ENCODE measurements around the gene DCHS1. TPM values are rescaled to one million over a fixed set of nuclear protein-coding genes. Genes with fewer than 3 reads are reported as not detected.
"Not testable (repeated sequence)": the region's sequence is repeated elsewhere in the genome, so short reads cannot be mapped to it uniquely, and the experiment has no call there.

Gene DCHS1
- 10 to 100 TPM in 2 of 3 donors, 1 to 10 TPM in 1; 7.2 to 18.0 (median 13.8) TPM for total RNA-seq

DNA sequence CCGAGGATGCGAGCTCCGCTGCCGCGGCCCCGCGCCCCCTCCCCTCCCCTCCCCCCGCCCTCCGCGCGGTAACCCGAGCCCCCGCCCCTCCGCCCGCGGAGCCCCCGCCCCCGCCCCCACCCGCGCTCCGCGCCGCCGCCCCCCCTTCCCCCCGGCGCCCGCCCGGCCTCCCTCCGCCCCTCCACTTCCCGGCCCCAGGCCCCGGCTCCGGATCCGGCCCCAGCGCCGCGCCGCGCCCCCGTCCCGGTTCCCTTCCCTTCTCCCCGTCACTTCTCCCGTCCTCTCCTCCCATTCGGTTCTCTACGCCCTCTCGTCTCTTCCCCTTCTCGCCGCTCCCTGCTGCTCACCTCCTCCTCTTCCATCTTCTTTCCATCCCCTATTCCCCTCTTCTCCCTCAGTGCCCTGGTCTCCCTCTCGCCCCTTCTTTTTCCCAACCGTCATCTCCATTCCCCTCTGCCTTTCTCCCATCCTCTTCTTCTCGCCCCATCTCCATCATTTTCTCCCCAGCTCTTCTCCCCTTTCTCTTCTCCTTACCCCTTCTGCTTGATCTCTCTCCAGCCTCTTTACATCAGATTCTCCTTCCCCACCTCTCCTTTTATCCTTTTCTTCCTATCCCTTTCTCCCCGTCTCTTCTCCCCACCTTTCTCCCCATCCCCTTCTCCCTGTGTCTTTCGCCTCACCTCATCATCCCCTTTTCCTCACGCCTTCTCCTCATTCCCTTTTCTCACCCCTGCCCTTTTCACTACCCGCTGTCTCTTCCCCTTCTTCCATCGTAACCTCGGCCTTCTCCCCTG is at the start of gene DCHS1:
TSS of gene DCHS1 (minus strand) at position 20 of the 794 bp plus-strand sequence. CDS start 14,196 bp downstream, outside the sequence.
- no peak for DNase-seq (ENCODE audit: low spot score in 2 of 2)
- TF ChIP-seq, protein P1, sequence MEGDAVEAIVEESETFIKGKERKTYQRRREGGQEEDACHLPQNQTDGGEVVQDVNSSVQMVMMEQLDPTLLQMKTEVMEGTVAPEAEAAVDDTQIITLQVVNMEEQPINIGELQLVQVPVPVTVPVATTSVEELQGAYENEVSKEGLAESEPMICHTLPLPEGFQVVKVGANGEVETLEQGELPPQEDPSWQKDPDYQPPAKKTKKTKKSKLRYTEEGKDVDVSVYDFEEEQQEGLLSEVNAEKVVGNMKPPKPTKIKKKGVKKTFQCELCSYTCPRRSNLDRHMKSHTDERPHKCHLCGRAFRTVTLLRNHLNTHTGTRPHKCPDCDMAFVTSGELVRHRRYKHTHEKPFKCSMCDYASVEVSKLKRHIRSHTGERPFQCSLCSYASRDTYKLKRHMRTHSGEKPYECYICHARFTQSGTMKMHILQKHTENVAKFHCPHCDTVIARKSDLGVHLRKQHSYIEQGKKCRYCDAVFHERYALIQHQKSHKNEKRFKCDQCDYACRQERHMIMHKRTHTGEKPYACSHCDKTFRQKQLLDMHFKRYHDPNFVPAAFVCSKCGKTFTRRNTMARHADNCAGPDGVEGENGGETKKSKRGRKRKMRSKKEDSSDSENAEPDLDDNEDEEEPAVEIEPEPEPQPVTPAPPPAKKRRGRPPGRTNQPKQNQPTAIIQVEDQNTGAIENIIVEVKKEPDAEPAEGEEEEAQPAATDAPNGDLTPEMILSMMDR (IDR thresholded peaks at IDR 0.05): no peak
- TF ChIP-seq POLR2AphosphoS5 (IDR thresholded peaks at IDR 0.05) (no peak), POLR2A (IDR thresholded peaks at IDR 0.05) (no peak)
- Histone ChIP-seq H3K27me3 (no peaks in the 10 kb centered on the region), H3K36me3 (no peaks in the 10 kb centered on the region), H3K27ac (peak within 1 kb of the TSS; percentile 60 to 92), H3K4me1 (no peaks in the 10 kb centered on the region), H3K9me3 (no peaks in the 10 kb centered on the region), H3K4me3 (peak within 1 kb of the TSS; percentile 51 to 85 (median 59))
- intact Hi-C loops (cut with DNase I; ENCODE audit: low total_unique reads): loop anchor here (1.0 kb wide), 1 partner anchor 31 kb away; no protein-coding TSS in a partner anchor

- no peak overlapping the region for H3K27ac ChIP-seq
- H3K36me3 ChIP-seq: no peaks in the 10 kb centered on the region
- TF ChIP-seq POLR2AphosphoS5 (IDR thresholded peaks at IDR 0.05) (peak in 1 of 3 donors; percentile 69), POLR2A (IDR thresholded peaks at IDR 0.05) (no peak)
- TF ChIP-seq, protein P1 (IDR thresholded peaks at IDR 0.05): peak in 2 of 3 donors; percentile 41 to 45
- no peaks in the 10 kb centered on the region for H3K4me1 ChIP-seq
- H3K27me3 ChIP-seq: no peaks in the 10 kb centered on the region
- H3K9me3 ChIP-seq: no peaks in the 10 kb centered on the region
- H3K4me3 ChIP-seq: no peak overlapping the region
- intact Hi-C loops (cut with DNase I; ENCODE audit: low total_unique reads): no loop called here
- DNase-seq (ENCODE audit: low spot score in 2 of 2): peak in 1 of 2 donors; percentile 45
Measured at GRCh38 chr11:6703247-6704063, 47.8 kb upstream of the DCHS1 start.

- DNase-seq (ENCODE audit: low spot score in 2 of 2); H3K27ac ChIP-seq; H3K9me3 ChIP-seq; H3K27me3 ChIP-seq; H3K36me3 ChIP-seq; H3K4me3 ChIP-seq; H3K4me1 ChIP-seq; intact Hi-C loops (cut with DNase I; ENCODE audit: low total_unique reads): not testable (repeated sequence)
Measured at GRCh38 chr11:6701955-6702354, 46.3 kb upstream of the DCHS1 start.

- Histone ChIP-seq H3K36me3 (no peaks in the 10 kb centered on the region), H3K9me3 (no peaks in the 10 kb centered on the region), H3K4me3 (no peak overlapping the region), H3K27ac (peak overlapping the region; percentile 22 to 41), H3K27me3 (no peaks in the 10 kb centered on the region), H3K4me1 (no peaks in the 10 kb centered on the region)
- TF ChIP-seq, protein P1 (IDR thresholded peaks at IDR 0.05): no peak
- TF ChIP-seq POLR2AphosphoS5 (IDR thresholded peaks at IDR 0.05) (no peak), POLR2A (IDR thresholded peaks at IDR 0.05) (no peak)
- no peak for DNase-seq (ENCODE audit: low spot score in 2 of 2)
- intact Hi-C loops (cut with DNase I; ENCODE audit: low total_unique reads): no loop called here
Measured at GRCh38 chr11:6695377-6695776, 39.8 kb upstream of the DCHS1 start.

DNA sequence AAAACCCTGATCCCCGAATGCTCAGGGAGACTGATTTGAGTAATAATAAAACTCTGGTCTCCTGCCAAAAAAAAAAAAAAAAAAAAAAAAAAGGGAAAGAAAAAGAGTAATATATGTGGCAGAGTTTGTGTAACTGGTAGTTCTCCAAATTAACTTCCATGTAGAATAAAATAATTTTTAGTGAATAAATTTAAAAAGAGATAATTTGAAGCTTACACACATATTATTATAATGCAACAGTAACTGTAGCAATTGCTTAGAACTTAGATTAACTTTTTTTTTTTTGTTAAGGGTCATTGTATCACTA is 38.6 kb upstream of the DCHS1 start:
- peak overlapping the region in 1 of 2 donors; percentile 22 for H3K27ac ChIP-seq
- H3K36me3 ChIP-seq: no peaks in the 10 kb centered on the region
- no peak overlapping the region for H3K4me3 ChIP-seq
- intact Hi-C loops (cut with DNase I; ENCODE audit: low total_unique reads): no loop called here
- no peak for DNase-seq (ENCODE audit: low spot score in 2 of 2)
- no peaks in the 10 kb centered on the region for H3K9me3 ChIP-seq
- H3K4me1 ChIP-seq: no peaks in the 10 kb centered on the region
- TF ChIP-seq POLR2A (IDR thresholded peaks at IDR 0.05) (no peak), POLR2AphosphoS5 (IDR thresholded peaks at IDR 0.05) (no peak)
- TF ChIP-seq, protein P1 (IDR thresholded peaks at IDR 0.05): no peak
- no peaks in the 10 kb centered on the region for H3K27me3 ChIP-seq
